T-helper 17 cell (primary cell): ENCODE results near the gene ELF5. TPM values are rescaled to one million over a fixed set of nuclear protein-coding genes. Genes with fewer than 3 reads are reported as not detected.
A peak's percentile ranks its signal among the peaks of the same experiment; 100 is the strongest.

Experiments
- ATAC-seq: fragments of 150-1000 bp; cut with Tn5 transposase; 2 replicates; pipeline ENCODE4 v1.10.0; 2021; ENCODE audit warnings: mild to moderate bottlenecking, moderate library complexity
- DNase-seq, 3 donors: peaks; one replicate each; pipeline versions ENCODE4 v3.0.0 to v3.0.0-alpha.2; 2020 to 2021
- H3K9me3 ChIP-seq: one replicate; pipeline ENCODE4 v1.7.0; 2013; ENCODE audit warnings: low read length, mild to moderate bottlenecking; ENCODE audit not compliant: control insufficient read depth, poor library complexity, severe bottlenecking
- H3K27ac Mint-ChIP-seq: one replicate; pipeline ENCODE4 v1.8.0; 2022; ENCODE audit warnings: mild to moderate bottlenecking, moderate library complexity, mixed read lengths
- H3K27me3 Mint-ChIP-seq: one replicate; pipeline ENCODE4 v1.8.0; 2022; ENCODE audit warnings: mixed read lengths
- H3K36me3 Mint-ChIP-seq: one replicate; pipeline ENCODE4 v1.8.0; 2022; ENCODE audit warnings: low read depth, mixed read lengths
- H3K4me1 Mint-ChIP-seq: one replicate; pipeline ENCODE4 v1.8.0; 2022; ENCODE audit warnings: mild to moderate bottlenecking, mixed read lengths
- H3K4me3 Mint-ChIP-seq: one replicate; pipeline ENCODE4 v1.8.0; 2022; ENCODE audit warnings: mild to moderate bottlenecking, moderate library complexity, mixed read lengths
- total RNA-seq, 4 donors: library from RNA in 2 of 4; stranded (reverse) in 2 of 4; gene quantifications; one replicate each; pipeline ENCODE4 v1.2.3 and lab custom pipeline; 2022 to 2026

The ELF5 gene
- total RNA-seq, 2 donors from 2014 or later: not detected

GRCh38 chr11:34495239-34495723 lies 18.3 kb downstream of the ELF5 start:
- Mint-ChIP-seq H3K27ac (no peak overlapping the region), H3K4me1 (no peaks in the 10 kb centered on the region)

GRCh38 chr11:34493926-34494595 lies 19.5 kb downstream of the ELF5 start:
- H3K9me3 ChIP-seq: no peaks in the 10 kb centered on the region
- H3K27ac Mint-ChIP-seq: peak overlapping the region; percentile 69
- H3K4me3 Mint-ChIP-seq: no peak overlapping the region
- no peak for DNase-seq
- H3K27me3 Mint-ChIP-seq: peaks cover 50% of the 10 kb centered on the region
- peaks cover 3% of the 10 kb centered on the region for H3K4me1 Mint-ChIP-seq
- no peaks in the 10 kb centered on the region for H3K36me3 Mint-ChIP-seq
- no peak for ATAC-seq

More at GRCh38 chr11:34495239-34495723, 18.3 kb downstream of the ELF5 start:
- H3K9me3 ChIP-seq: no peaks in the 10 kb centered on the region
- Mint-ChIP-seq H3K4me3 (no peak overlapping the region), H3K36me3 (no peaks in the 10 kb centered on the region), H3K27me3 (peaks cover 51% of the 10 kb centered on the region)
- DNase-seq (no peak), ATAC-seq (no peak)

DNA sequence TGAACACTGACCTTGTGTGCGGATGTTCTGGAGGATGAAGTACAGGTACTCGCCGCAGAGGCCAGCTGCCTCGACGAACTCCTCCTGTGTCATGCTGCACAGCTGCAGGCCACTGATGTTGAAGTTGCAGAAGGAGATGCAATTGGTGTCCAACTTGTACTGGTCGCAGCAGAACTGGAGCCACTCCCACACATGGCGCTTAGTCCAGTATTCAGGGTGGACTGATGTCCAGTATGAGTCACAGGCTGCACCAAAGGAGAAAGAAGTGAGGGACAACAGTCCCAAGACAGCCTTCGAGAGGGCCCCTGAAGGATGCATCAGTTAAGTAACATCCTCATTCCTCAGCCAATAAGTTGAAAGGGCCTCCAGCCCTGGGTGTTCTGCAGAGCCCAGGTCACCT lies 20.1 kb downstream of the ELF5 start:
- no peaks in the 10 kb centered on the region for H3K36me3 Mint-ChIP-seq
- no peak overlapping the region for H3K27ac Mint-ChIP-seq
- ATAC-seq: no peak

DNA sequence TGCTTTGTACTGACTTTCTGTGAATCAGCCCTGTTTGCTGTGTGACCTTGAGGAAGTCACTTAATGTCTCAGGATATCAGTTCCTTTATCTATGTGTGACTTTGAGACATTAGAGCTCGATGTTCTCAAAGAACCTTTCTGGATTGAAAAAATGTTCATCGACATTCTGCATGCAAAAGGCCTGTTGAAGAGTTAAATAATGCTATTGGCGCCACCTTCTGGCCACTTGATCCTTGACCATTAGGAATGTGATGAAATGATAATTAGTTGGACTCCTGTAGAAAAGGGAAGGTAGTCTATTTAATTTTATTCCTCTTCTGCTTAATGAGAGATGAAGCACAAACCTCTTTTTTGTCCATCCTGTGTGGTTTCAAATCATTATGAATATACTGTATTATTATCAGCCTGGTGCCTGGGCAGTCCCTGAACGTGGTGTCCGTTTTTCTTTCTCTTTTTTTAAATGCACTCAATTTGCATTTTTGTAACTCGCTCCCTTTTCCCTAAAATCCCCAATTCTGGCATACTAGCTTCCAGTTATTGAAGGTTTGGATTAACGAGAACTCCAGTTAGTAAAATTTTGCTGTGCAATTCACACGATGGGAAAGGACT lies 20.7 kb downstream of the ELF5 start:
- peaks cover 53% of the 10 kb centered on the region for H3K27me3 Mint-ChIP-seq
- ATAC-seq: no peak

More for the DNA sequence above, 20.1 kb downstream of the ELF5 start:
- Mint-ChIP-seq H3K4me3 (no peak overlapping the region), H3K4me1 (peaks cover 3% of the 10 kb centered on the region), H3K27me3 (peaks cover 51% of the 10 kb centered on the region)
- H3K9me3 ChIP-seq: no peaks in the 10 kb centered on the region
- DNase-seq: no peak

GRCh38 chr11:34490304-34490703 lies 23.3 kb downstream of the ELF5 start:
- no peak for DNase-seq
- no peaks in the 10 kb centered on the region for H3K9me3 ChIP-seq
- no peak overlapping the region for H3K27ac Mint-ChIP-seq
- peaks cover 3% of the 10 kb centered on the region for H3K4me1 Mint-ChIP-seq
- no peak for ATAC-seq
- H3K27me3 Mint-ChIP-seq: peaks cover 49% of the 10 kb centered on the region
- H3K4me3 Mint-ChIP-seq: no peak overlapping the region
- no peaks in the 10 kb centered on the region for H3K36me3 Mint-ChIP-seq

More for the DNA sequence above, 20.7 kb downstream of the ELF5 start:
- H3K36me3 Mint-ChIP-seq: no peaks in the 10 kb centered on the region
- no peaks in the 10 kb centered on the region for H3K9me3 ChIP-seq
- peaks cover 3% of the 10 kb centered on the region for H3K4me1 Mint-ChIP-seq
- peak in 1 of 3 donors; percentile 17 for DNase-seq
- no peak overlapping the region for H3K4me3 Mint-ChIP-seq
- no peak overlapping the region for H3K27ac Mint-ChIP-seq

GRCh38 chr11:34488855-34489557 lies 24.6 kb downstream of the ELF5 start:
- no peak for DNase-seq
- Mint-ChIP-seq H3K36me3 (no peaks in the 10 kb centered on the region), H3K27me3 (peaks cover 45% of the 10 kb centered on the region), H3K4me3 (no peak overlapping the region), H3K27ac (no peak overlapping the region), H3K4me1 (peaks cover 3% of the 10 kb centered on the region)
- ATAC-seq: no peak
- no peaks in the 10 kb centered on the region for H3K9me3 ChIP-seq

DNA sequence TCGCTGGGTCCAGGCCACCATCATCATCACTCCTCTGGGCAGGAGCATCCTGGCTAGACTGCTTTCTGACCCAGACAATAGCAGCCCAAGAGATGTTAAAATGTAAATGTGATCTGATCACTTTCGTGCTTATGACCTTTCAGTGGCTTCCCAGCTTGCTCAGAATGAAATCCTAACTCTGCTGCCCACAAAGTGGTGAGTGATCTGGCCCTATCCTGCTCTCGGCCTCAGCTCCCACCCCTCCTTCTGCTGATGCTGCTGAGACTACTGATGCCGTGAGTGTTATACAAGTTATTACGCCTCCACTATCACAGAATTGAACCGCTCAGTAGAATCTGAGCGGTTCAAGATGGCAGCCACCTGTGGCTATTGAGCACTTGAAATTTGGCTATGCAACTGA lies 26.2 kb downstream of the ELF5 start:
- H3K4me1 Mint-ChIP-seq: peaks cover 3% of the 10 kb centered on the region
- no peaks in the 10 kb centered on the region for H3K9me3 ChIP-seq
- peaks cover 43% of the 10 kb centered on the region for H3K27me3 Mint-ChIP-seq
- H3K27ac Mint-ChIP-seq: no peak overlapping the region
- H3K36me3 Mint-ChIP-seq: no peaks in the 10 kb centered on the region
- no peak overlapping the region for H3K4me3 Mint-ChIP-seq
- ATAC-seq: no peak
- no peak for DNase-seq

- Mint-ChIP-seq H3K27ac (no peak overlapping the region), H3K36me3 (no peaks in the 10 kb centered on the region), H3K4me3 (no peak overlapping the region), H3K4me1 (no peaks in the 10 kb centered on the region), H3K27me3 (peaks cover 57% of the 10 kb centered on the region)
- ATAC-seq: no peak
- no peak for DNase-seq
- no peaks in the 10 kb centered on the region for H3K9me3 ChIP-seq
Observed at GRCh38 chr11:34483106-34483874, 30.3 kb downstream of the ELF5 start.

GRCh38 chr11:34481307-34481706 lies 32.3 kb downstream of the ELF5 start:
- Mint-ChIP-seq H3K4me1 (peaks cover 2% of the 10 kb centered on the region), H3K36me3 (no peaks in the 10 kb centered on the region), H3K27ac (no peak overlapping the region), H3K4me3 (no peak overlapping the region), H3K27me3 (peaks cover 49% of the 10 kb centered on the region)
- no peak for DNase-seq
- ATAC-seq: no peak
- H3K9me3 ChIP-seq: no peaks in the 10 kb centered on the region

GRCh38 chr11:34480314-34480713 lies 33.3 kb downstream of the ELF5 start:
- no peaks in the 10 kb centered on the region for H3K9me3 ChIP-seq
- no peak overlapping the region for H3K27ac Mint-ChIP-seq
- no peak for ATAC-seq
- peaks cover 2% of the 10 kb centered on the region for H3K4me1 Mint-ChIP-seq
- DNase-seq: no peak
- peaks cover 46% of the 10 kb centered on the region for H3K27me3 Mint-ChIP-seq
- no peak overlapping the region for H3K4me3 Mint-ChIP-seq
- H3K36me3 Mint-ChIP-seq: no peaks in the 10 kb centered on the region

GRCh38 chr11:34478845-34479663 lies 34.5 kb downstream of the ELF5 start:
- H3K36me3 Mint-ChIP-seq: no peaks in the 10 kb centered on the region
- no peak overlapping the region for H3K4me3 Mint-ChIP-seq
- H3K27me3 Mint-ChIP-seq: peaks cover 37% of the 10 kb centered on the region
- H3K4me1 Mint-ChIP-seq: peaks cover 2% of the 10 kb centered on the region
- H3K27ac Mint-ChIP-seq: no peak overlapping the region
- H3K9me3 ChIP-seq: no peaks in the 10 kb centered on the region
- no peak for ATAC-seq
- DNase-seq: no peak

DNA sequence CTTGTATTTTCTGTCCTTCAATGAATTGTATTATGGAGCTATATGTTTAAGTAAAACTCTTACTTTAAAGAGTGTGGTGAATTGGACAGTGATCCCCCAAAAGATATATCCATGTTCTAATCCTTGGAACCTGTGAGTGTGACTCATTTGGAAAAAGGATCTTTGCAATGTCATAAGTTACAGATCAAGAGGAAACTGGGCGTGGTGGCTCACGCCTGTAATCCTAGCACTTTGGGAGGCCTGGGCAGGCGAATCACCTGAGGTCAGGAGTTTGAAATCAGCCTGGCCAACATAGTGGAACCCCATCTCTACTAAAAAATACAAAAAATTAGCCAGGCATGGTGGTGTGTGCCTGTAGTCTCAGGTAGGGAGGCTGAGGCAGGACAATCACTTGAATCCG lies 36.7 kb downstream of the ELF5 start:
- peaks cover 23% of the 10 kb centered on the region for H3K27me3 Mint-ChIP-seq
- peaks cover 2% of the 10 kb centered on the region for H3K4me1 Mint-ChIP-seq
- H3K36me3 Mint-ChIP-seq: peaks cover 5% of the 10 kb centered on the region
- no peak overlapping the region for H3K27ac Mint-ChIP-seq
- H3K9me3 ChIP-seq: no peaks in the 10 kb centered on the region
- no peak overlapping the region for H3K4me3 Mint-ChIP-seq
- DNase-seq: no peak
- no peak for ATAC-seq
